K562 (cell line): ENCODE measurements around the gene SPIB. TPM values are rescaled to one million over a fixed set of nuclear protein-coding genes. Genes with fewer than 3 reads are reported as not detected.

Experiments used
- BCL6 ChIP-seq: fragments of 250-450 bp; sonication (Bioruptor Pico); IDR thresholded peaks from 2 replicates; pipeline ENCODE4 v1.4.0; 2020
- BRF1 ChIP-seq: IDR thresholded peaks from 3 replicates; pipeline ENCODE4 v1.6.1; 2011; ENCODE audit warnings: borderline replicate concordance, mild to moderate bottlenecking; ENCODE audit not compliant: insufficient read length; ENCODE audit errors: extremely low read depth
- EP400 ChIP-seq: fragments of 450-650 bp; IDR thresholded peaks from 2 replicates; pipeline ENCODE4 v1.6.1; 2017; ENCODE audit warnings: antibody characterized with exemption, mild to moderate bottlenecking, moderate library complexity
- EZH2 ChIP-seq: IDR thresholded peaks from 2 replicates; pipeline ENCODE4 v1.6.1; 2012; ENCODE audit warnings: low read depth, mild to moderate bottlenecking, inconsistent platforms, low read length, borderline replicate concordance
- FOXK1 ChIP-seq: sonication (generic); formaldehyde crosslinking; IDR thresholded peaks from 2 replicates; pipeline ENCODE4 v1.8.0; 2022; ENCODE audit warnings: missing genetic modification reagents, mild to moderate bottlenecking, borderline replicate concordance
- HDGF ChIP-seq: fragments of 450-650 bp; IDR thresholded peaks from 2 replicates; pipeline ENCODE4 v1.6.1; 2016
- LCOR ChIP-seq: sonication (generic); formaldehyde crosslinking; IDR thresholded peaks from 2 replicates; pipeline ENCODE4 v1.8.0; 2022; ENCODE audit warnings: mild to moderate bottlenecking, missing genetic modification reagents
- MEF2A ChIP-seq: IDR thresholded peaks from 2 replicates; pipeline ENCODE4 v1.6.1; 2011; ENCODE audit warnings: low read depth, mild to moderate bottlenecking, low read length, moderate library complexity; ENCODE audit not compliant: control insufficient read depth
- MYC ChIP-seq, 2 experiments: fragments of 250-450 bp in 1 of 2; sonication (Bioruptor Pico) in 1 of 2; IDR thresholded peaks; 2 replicates each; pipeline versions ENCODE4 v1.5.1 to v1.6.1; 2012 to 2021; ENCODE audit warnings: low read depth in 2 of 2, borderline replicate concordance in 1 of 2, improper control_type of control experiment in 1 of 2, low read length in 1 of 2, mild to moderate bottlenecking in 1 of 2, moderate library complexity in 1 of 2
- YY1 ChIP-seq, 3 experiments: IDR thresholded peaks; 2 replicates each; pipeline ENCODE4 v1.6.1; 2011; ENCODE audit warnings: low read length in 2 of 3, mild to moderate bottlenecking in 2 of 3, moderate library complexity in 2 of 3, borderline replicate concordance in 1 of 3, control low read depth in 1 of 3, low read depth in 1 of 3; ENCODE audit not compliant: insufficient read depth in 3 of 3, insufficient replicate concordance in 2 of 3, control insufficient read depth in 1 of 3, insufficient read length in 1 of 3; ENCODE audit errors: extremely low read depth in 1 of 3
- ZBTB17 ChIP-seq: fragments of 450-650 bp; formaldehyde crosslinking; IDR thresholded peaks from 2 replicates; pipeline ENCODE4 v1.4.0; 2020; ENCODE audit warnings: mild to moderate bottlenecking
- ZBTB7A ChIP-seq: IDR thresholded peaks from 2 replicates; pipeline ENCODE4 v1.6.1; 2011; ENCODE audit warnings: low read depth, mild to moderate bottlenecking, low read length, moderate library complexity, borderline replicate concordance; ENCODE audit not compliant: control insufficient read depth
- ZNF224 ChIP-seq: sonication (generic); formaldehyde crosslinking; IDR thresholded peaks from 2 replicates; pipeline ENCODE4 v1.8.0; 2022; ENCODE audit warnings: mild to moderate bottlenecking, missing genetic modification reagents
- ZNF253 ChIP-seq: fragments of 250-450 bp; sonication (Bioruptor Pico); conservative IDR thresholded peaks from 2 replicates; pipeline ENCODE4 v1.6.1; 2021; ENCODE audit warnings: mild to moderate bottlenecking
- ZNF696 ChIP-seq: fragments of 250-450 bp; sonication (Bioruptor Pico); conservative IDR thresholded peaks from 2 replicates; pipeline ENCODE4 v1.4.0; 2020; ENCODE audit warnings: mild to moderate bottlenecking, moderate library complexity
- polyA plus RNA-seq, 8 experiments: library from polyadenylated mRNA; depleted of rRNA in 4 of 8; stranded (reverse) in 5 of 8; unstranded in 3 of 8; fragments of >200 nt; fragmentation: Nextera tagmentation in 2 of 8; fragmentation: Illumina TruSeq in 1 of 8; extraction: Ambion mirVana in 2 of 8; extraction: Trizol in 1 of 8; gene quantifications; 2 replicates each; pipeline versions ENCODE4 v1.2.1 to v1.2.3, GENCODE V29; 2011 to 2014; ENCODE audit warnings: inconsistent platforms in 1 of 8, missing spikeins in 1 of 8
- total RNA-seq, 7 experiments: library from RNA; depleted of rRNA in 6 of 7; stranded (reverse); fragments of >200 nt in 6 of 7; fragmentation: Illumina TruSeq in 2 of 7; extraction: Trizol in 2 of 7; gene quantifications; 2 replicates each; pipeline versions ENCODE4 v1.2.1 to v1.2.3, GENCODE V29; 2011 to 2021; ENCODE audit warnings: low replicate concordance in 1 of 7
- TF ChIP-seq, protein P1 (sequence below), 2 experiments: fragments of 450-650 bp; IDR thresholded peaks; 2 replicates each; pipeline ENCODE4 v1.6.1; 2016; ENCODE audit warnings: mild to moderate bottlenecking in 2 of 2, borderline replicate concordance in 1 of 2, low read depth in 1 of 2, moderate library complexity in 1 of 2
- TF ChIP-seq, protein P2 (sequence below): fragments of 450-650 bp; formaldehyde crosslinking; IDR thresholded peaks from 2 replicates; pipeline ENCODE4 v1.4.0; 2020; ENCODE audit warnings: mild to moderate bottlenecking, moderate library complexity
- TF ChIP-seq, protein P3 (sequence below): fragments of 450-650 bp; formaldehyde crosslinking; IDR thresholded peaks from 2 replicates; pipeline ENCODE4 v1.4.0; 2020; ENCODE audit warnings: mild to moderate bottlenecking

The SPIB gene
- total and polyA plus RNA-seq, 9 of the 15 experiments (the other 6 are each of a cell fraction or from before 2014, with no cell fraction given) = 0.06 to 1.0 (median 0.43) TPM; not detected in 1

DNA sequence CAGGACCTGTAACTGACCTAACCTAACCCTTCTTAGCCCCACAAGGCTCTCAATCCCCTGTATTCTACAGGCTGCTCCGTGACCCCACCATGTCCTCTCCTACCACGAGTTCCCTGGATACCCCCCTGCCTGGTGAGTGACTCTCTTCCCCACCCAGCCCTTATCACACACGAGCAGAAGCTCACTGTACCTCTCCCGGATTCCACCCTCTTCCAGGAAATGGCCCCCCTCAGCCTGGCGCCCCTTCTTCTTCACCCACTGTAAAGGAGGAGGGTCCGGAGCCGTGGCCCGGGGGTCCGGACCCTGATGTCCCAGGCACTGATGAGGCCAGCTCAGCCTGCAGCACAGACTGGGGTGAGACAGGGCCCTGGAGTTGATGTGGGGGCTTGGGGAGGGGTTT, 41.2 kb upstream of the SPIB start (continued):
- TF ChIP-seq, protein P1, sequence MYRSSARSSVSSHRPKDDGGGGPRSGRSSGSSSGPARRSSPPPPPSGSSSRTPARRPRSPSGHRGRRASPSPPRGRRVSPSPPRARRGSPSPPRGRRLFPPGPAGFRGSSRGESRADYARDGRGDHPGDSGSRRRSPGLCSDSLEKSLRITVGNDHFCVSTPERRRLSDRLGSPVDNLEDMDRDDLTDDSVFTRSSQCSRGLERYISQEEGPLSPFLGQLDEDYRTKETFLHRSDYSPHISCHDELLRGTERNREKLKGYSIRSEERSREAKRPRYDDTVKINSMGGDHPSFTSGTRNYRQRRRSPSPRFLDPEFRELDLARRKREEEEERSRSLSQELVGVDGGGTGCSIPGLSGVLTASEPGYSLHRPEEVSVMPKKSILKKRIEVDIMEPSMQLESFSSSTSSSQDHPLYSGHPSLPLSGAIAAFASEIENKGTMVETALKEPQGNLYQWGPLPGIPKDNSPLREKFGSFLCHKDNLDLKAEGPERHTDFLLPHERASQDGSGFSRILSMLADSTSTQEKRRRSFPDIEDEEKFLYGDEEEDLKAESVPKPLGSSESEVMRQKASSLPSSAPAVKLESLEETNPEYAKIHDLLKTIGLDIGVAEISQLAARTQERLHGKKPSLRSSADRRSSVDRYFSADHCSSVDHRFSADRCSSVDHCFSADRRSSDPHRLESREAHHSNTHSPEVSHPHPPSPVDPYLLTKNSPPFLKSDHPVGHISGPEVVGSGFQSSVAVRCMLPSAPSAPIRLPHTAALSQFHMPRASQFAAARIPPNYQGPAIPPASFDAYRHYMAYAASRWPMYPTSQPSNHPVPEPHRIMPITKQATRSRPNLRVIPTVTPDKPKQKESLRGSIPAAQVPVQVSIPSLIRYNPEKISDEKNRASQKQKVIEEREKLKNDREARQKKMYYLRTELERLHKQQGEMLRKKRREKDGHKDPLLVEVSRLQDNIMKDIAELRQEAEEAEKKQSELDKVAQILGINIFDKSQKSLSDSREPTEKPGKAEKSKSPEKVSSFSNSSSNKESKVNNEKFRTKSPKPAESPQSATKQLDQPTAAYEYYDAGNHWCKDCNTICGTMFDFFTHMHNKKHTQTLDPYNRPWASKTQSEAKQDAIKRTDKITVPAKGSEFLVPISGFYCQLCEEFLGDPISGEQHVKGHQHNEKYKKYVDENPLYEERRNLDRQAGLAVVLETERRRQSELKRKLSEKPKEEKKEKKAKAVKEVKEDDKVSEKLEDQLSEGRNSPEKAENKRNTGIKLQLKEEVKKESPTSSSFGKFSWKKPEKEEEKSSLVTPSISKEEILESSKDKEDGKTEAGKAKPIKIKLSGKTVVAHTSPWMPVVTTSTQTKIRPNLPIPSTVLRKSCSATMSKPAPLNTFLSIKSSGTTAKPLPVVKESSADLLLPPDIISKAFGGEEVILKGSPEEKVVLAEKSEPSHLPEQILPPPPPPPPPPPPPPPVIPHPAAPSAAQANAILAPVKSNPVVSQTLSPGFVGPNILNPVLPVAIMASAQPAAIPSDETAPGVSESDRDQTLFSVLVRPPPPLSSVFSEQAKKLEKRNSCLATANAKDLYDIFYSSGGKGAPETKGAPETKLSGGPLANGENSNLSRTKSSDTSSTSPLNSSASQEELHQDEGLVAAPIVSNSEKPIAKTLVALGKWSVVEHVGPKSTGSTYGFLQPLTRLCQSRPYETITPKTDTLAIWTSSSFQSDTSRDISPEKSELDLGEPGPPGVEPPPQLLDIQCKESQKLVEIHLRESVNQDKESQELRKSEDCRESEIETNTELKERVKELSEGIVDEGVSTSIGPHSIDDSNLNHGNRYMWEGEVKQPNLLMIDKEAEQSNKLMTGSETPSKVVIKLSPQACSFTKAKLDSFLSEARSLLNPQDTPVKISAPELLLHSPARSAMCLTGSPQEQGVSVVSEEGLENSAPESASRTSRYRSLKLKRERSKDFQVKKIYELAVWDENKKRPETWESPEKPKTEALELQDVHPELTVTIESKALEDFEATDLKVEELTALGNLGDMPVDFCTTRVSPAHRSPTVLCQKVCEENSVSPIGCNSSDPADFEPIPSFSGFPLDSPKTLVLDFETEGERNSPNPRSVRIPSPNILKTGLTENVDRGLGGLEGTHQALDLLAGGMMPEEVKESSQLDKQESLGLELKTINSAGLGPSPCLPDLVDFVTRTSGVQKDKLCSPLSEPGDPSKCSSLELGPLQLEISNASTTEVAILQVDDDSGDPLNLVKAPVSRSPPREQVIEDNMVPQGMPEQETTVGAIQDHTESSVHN (IDR thresholded peaks at IDR 0.05; ENCODE audit: borderline replicate concordance in 1 of 2, low read depth in 1 of 2) = no peak
- TF ChIP-seq BCL6 (CRISPR knock-in tag) = no peak
- TF ChIP-seq ZBTB17 = no peak
- TF ChIP-seq, protein P2, sequence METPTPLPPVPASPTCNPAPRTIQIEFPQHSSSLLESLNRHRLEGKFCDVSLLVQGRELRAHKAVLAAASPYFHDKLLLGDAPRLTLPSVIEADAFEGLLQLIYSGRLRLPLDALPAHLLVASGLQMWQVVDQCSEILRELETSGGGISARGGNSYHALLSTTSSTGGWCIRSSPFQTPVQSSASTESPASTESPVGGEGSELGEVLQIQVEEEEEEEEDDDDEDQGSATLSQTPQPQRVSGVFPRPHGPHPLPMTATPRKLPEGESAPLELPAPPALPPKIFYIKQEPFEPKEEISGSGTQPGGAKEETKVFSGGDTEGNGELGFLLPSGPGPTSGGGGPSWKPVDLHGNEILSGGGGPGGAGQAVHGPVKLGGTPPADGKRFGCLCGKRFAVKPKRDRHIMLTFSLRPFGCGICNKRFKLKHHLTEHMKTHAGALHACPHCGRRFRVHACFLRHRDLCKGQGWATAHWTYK = no peak
- TF ChIP-seq EP400 = no peak
- no peak for TF ChIP-seq MYC (IDR thresholded peaks at IDR 0.05; ENCODE audit: low read depth, low read length)
- TF ChIP-seq MYC (CRISPR knock-in tag; IDR thresholded peaks at IDR 0.05; ENCODE audit: borderline replicate concordance, low read depth) = no peak
- no peak for TF ChIP-seq ZNF253 (CRISPR knock-in tag)
- TF ChIP-seq ZNF696 (CRISPR knock-in tag) = no peak
- no peak for TF ChIP-seq YY1 (IDR thresholded peaks at IDR 0.05; ENCODE audit: borderline replicate concordance in 1 of 3, control insufficient read depth in 1 of 3, extremely low read depth in 1 of 3, insufficient read depth in 3 of 3, insufficient read length in 1 of 3, insufficient replicate concordance in 2 of 3, low read depth in 1 of 3, low read length in 2 of 3)
- no peak for TF ChIP-seq MEF2A
- TF ChIP-seq LCOR (CRISPR knock-in tag) = no peak
- TF ChIP-seq ZBTB7A = peak; percentile 78; the same call in 1 of the 2 replicates
- no peak for TF ChIP-seq BRF1
- TF ChIP-seq ZNF224 = no peak
- TF ChIP-seq FOXK1 (CRISPR knock-in tag) = no peak
- TF ChIP-seq HDGF = no peak
- TF ChIP-seq, protein P3, sequence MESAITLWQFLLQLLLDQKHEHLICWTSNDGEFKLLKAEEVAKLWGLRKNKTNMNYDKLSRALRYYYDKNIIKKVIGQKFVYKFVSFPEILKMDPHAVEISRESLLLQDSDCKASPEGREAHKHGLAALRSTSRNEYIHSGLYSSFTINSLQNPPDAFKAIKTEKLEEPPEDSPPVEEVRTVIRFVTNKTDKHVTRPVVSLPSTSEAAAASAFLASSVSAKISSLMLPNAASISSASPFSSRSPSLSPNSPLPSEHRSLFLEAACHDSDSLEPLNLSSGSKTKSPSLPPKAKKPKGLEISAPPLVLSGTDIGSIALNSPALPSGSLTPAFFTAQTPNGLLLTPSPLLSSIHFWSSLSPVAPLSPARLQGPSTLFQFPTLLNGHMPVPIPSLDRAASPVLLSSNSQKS (CRISPR knock-in tag) = no peak
- no peak for TF ChIP-seq EZH2
